ENCODE measurements around the gene MME.

Gene MME

DNA sequence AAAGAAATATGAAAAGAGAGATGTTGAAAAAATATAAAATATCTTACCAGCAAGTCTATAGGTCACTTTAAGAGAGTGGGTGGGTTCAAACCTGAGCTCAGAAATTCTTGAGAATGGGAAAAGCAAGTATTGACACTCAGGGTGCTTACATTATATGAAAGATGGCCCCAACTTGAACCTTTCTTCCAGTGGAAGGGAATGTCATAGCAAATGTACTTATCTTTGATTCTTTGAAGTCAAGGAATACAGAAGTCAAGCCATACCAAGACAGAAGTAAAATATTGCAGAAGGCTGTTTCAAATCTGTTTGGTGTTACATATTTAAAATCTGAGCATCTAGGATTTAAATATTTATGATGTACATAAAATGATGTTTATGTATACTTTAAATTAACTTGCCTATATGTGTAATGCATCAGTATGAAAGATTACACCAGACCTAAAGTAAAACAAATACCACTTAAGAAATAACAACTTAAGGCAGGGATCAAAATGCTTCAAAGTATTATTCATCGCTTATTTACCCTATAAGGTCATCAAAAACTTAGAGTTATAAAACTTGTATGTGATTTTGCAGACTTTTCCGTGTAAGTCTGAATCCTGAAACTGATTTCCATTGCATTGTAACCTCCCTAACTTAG is 8.7 kb downstream of the MME start:
- no peaks in the 10 kb centered on the region for H4K20me1 ChIP-seq (ENCODE audit: insufficient read depth)
- H3K27ac ChIP-seq, result no peak overlapping the region
- H3K27me3 ChIP-seq (ENCODE audit: insufficient read depth, low read depth), result no peaks in the 10 kb centered on the region
- H3K79me2 ChIP-seq (ENCODE audit: insufficient read depth, low read depth), result no peaks in the 10 kb centered on the region
- H3K36me3 ChIP-seq (ENCODE audit: insufficient read depth), result no peaks in the 10 kb centered on the region
- TF ChIP-seq, protein P1, sequence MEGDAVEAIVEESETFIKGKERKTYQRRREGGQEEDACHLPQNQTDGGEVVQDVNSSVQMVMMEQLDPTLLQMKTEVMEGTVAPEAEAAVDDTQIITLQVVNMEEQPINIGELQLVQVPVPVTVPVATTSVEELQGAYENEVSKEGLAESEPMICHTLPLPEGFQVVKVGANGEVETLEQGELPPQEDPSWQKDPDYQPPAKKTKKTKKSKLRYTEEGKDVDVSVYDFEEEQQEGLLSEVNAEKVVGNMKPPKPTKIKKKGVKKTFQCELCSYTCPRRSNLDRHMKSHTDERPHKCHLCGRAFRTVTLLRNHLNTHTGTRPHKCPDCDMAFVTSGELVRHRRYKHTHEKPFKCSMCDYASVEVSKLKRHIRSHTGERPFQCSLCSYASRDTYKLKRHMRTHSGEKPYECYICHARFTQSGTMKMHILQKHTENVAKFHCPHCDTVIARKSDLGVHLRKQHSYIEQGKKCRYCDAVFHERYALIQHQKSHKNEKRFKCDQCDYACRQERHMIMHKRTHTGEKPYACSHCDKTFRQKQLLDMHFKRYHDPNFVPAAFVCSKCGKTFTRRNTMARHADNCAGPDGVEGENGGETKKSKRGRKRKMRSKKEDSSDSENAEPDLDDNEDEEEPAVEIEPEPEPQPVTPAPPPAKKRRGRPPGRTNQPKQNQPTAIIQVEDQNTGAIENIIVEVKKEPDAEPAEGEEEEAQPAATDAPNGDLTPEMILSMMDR (conservative IDR thresholded peaks at IDR 0.05; ENCODE audit: low read depth, low read length), result no peak
- no peak overlapping the region for H2AFZ ChIP-seq (ENCODE audit: low read depth)
- H3K9ac ChIP-seq, result no peak overlapping the region
- H3K4me1 ChIP-seq (ENCODE audit: low read depth, poor library complexity, severe bottlenecking), result peaks cover 15% of the 10 kb centered on the region
- no peak overlapping the region for H3K4me3 ChIP-seq (IDR thresholded peaks at IDR 0.05; ENCODE audit: insufficient read depth, low read depth, low read length)
- no peak overlapping the region for H3K4me2 ChIP-seq

DNA sequence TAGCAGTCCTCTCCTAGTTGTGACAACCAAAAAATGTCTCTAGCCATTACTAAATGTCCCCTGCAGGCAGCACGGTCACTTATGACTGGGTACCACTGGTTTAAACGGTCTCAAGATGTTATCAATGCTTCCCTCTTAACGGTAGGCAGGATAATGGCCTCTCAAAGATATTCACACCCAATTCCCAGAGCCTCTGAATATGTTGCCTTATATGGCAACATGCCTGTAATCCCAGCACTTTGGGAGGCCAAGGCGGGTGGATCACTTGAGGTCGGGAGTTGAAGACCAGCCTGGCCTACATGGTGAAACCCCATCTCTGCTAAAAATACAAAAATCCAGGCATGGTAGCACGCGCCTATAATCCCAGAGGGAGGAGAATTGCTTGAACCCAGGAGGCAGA is 9.4 kb downstream of the MME start:
- no peaks in the 10 kb centered on the region for H3K79me2 ChIP-seq (ENCODE audit: insufficient read depth, low read depth)
- H3K4me1 ChIP-seq (ENCODE audit: low read depth, poor library complexity, severe bottlenecking), result peaks cover 22% of the 10 kb centered on the region
- no peak overlapping the region for H2AFZ ChIP-seq (ENCODE audit: low read depth)
- H3K36me3 ChIP-seq (ENCODE audit: insufficient read depth), result no peaks in the 10 kb centered on the region
- TF ChIP-seq, protein P1 (conservative IDR thresholded peaks at IDR 0.05; ENCODE audit: low read depth, low read length), result no peak
- no peak overlapping the region for H3K27ac ChIP-seq
- H4K20me1 ChIP-seq (ENCODE audit: insufficient read depth), result no peaks in the 10 kb centered on the region
- H3K9ac ChIP-seq, result no peak overlapping the region
- H3K4me3 ChIP-seq (IDR thresholded peaks at IDR 0.05; ENCODE audit: insufficient read depth, low read depth, low read length), result no peak overlapping the region
- no peaks in the 10 kb centered on the region for H3K27me3 ChIP-seq (ENCODE audit: insufficient read depth, low read depth)
- no peak overlapping the region for H3K4me2 ChIP-seq

DNA sequence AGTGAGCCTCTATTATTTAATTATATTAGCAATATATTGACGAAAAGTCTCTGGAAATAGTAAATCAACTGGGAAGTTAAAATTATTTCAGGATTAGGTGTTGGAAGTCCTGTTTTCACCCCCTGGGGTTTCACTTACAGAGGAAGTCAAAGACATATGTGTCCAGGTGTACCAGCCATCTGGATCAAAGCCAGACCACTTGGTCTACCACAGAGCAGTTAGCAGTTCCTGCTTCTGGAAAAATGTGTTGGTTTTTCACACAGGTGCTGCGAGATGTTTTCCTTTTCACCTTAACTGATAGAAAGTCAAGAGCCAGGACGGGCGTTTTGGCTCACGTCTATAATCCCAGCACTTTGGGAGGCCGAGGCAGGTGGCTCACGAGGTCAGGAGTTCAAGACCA is 13.1 kb downstream of the MME start:
- peak overlapping the region; percentile 40 for H3K4me2 ChIP-seq
- H3K9ac ChIP-seq, result no peak overlapping the region
- H2AFZ ChIP-seq (ENCODE audit: low read depth), result no peak overlapping the region
- no peaks in the 10 kb centered on the region for H3K36me3 ChIP-seq (ENCODE audit: insufficient read depth)
- H3K79me2 ChIP-seq (ENCODE audit: insufficient read depth, low read depth), result no peaks in the 10 kb centered on the region
- H3K4me1 ChIP-seq (ENCODE audit: low read depth, poor library complexity, severe bottlenecking), result peaks cover 30% of the 10 kb centered on the region
- TF ChIP-seq, protein P1 (conservative IDR thresholded peaks at IDR 0.05; ENCODE audit: low read depth, low read length), result no peak
- no peak overlapping the region for H3K4me3 ChIP-seq (IDR thresholded peaks at IDR 0.05; ENCODE audit: insufficient read depth, low read depth, low read length)
- H3K27ac ChIP-seq, result no peak overlapping the region
- no peaks in the 10 kb centered on the region for H4K20me1 ChIP-seq (ENCODE audit: insufficient read depth)
- H3K27me3 ChIP-seq (ENCODE audit: insufficient read depth, low read depth), result no peaks in the 10 kb centered on the region

DNA sequence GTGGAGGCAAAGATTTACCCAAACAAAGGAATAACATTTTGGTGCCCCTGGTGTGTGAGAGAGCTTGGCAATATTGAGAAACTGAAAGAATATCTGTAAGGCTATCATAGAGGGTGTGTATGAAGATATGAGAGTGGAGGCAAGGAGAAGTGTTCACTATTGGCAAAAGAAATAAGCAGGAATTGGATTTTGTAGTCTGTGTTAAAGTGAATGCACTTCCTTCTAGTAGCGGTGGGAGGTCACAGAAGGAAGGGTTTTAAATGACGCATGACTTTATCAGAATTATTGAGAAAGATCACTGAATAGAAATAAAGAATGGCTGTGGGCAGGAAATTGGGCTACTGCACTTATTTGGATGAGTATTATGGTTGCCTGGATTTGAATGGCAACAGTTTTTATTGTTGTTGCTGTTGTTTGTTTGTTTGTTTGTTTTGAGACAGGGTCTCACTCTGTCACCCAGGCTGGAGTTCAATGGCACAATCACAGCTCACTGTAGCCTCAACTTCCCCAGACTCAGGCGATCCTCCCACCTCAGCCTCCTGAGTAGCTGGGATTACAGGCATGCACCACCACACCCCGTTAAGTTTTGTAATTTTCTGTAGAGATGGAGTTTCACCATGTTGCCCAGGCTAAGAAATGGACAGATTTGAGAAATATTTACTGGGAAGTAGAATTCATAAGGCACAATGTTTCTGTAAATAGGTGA is 16.3 kb downstream of the MME start:
- Histone ChIP-seq H3K79me2 (ENCODE audit: insufficient read depth, low read depth) (no peaks in the 10 kb centered on the region), H3K27me3 (ENCODE audit: insufficient read depth, low read depth) (no peaks in the 10 kb centered on the region), H3K4me2 (no peak overlapping the region)

More for the DNA sequence above, 16.3 kb downstream of the MME start:
- TF ChIP-seq, protein P1 (conservative IDR thresholded peaks at IDR 0.05; ENCODE audit: low read depth, low read length), result no peak
- H2AFZ ChIP-seq (ENCODE audit: low read depth), result no peak overlapping the region
- H3K4me1 ChIP-seq (ENCODE audit: low read depth, poor library complexity, severe bottlenecking), result peaks cover 30% of the 10 kb centered on the region
- no peak overlapping the region for H3K4me3 ChIP-seq (IDR thresholded peaks at IDR 0.05; ENCODE audit: insufficient read depth, low read depth, low read length)
- no peaks in the 10 kb centered on the region for H4K20me1 ChIP-seq (ENCODE audit: insufficient read depth)
- no peak overlapping the region for H3K9ac ChIP-seq
- no peak overlapping the region for H3K27ac ChIP-seq
- H3K36me3 ChIP-seq (ENCODE audit: insufficient read depth), result no peaks in the 10 kb centered on the region

All from KMS-11 (cell line).